Nephron progenitor cell (in vitro differentiated cells): ENCODE results near the gene PDE4C.

Source experiments
- DNase-seq: peaks from one replicate; pipeline ENCODE4 v3.0.0; 2021
- H3K27ac Mint-ChIP-seq: 2 replicates; pipeline ENCODE4 v1.8.0; 2021; ENCODE audit warnings: mild to moderate bottlenecking, moderate library complexity, mixed read lengths
- H3K27me3 Mint-ChIP-seq: 2 replicates; pipeline ENCODE4 v1.8.0; 2021; ENCODE audit warnings: mild to moderate bottlenecking, low read depth, mixed read lengths; ENCODE audit not compliant: poor library complexity
- H3K36me3 Mint-ChIP-seq: 2 replicates; pipeline ENCODE4 v1.8.0; 2021; ENCODE audit warnings: low read depth, mixed read lengths
- H3K4me1 Mint-ChIP-seq: 2 replicates; pipeline ENCODE4 v1.8.0; 2021; ENCODE audit warnings: mixed read lengths
- H3K4me3 Mint-ChIP-seq: 2 replicates; pipeline ENCODE4 v1.8.0; 2021; ENCODE audit warnings: mild to moderate bottlenecking, moderate library complexity, mixed read lengths
- H3K9me3 Mint-ChIP-seq: 2 replicates; pipeline ENCODE4 v1.8.0; 2021; ENCODE audit warnings: mild to moderate bottlenecking, moderate library complexity, mixed read lengths
- CTCF ChIP-seq: fragments of 200-600 bp; sonication (generic); IDR thresholded peaks from 2 replicates; pipeline ENCODE4 v1.5.0; 2021; ENCODE audit warnings: antibody characterized with exemption

PDE4C gene

GRCh38 chr19:18252370-18252717, 26.1 kb upstream of the PDE4C start:
- no peak for TF ChIP-seq CTCF
- no peak for DNase-seq
- Mint-ChIP-seq H3K27ac (no peak overlapping the region), H3K9me3 (no peaks in the 10 kb centered on the region), H3K4me1 (peaks cover 6% of the 10 kb centered on the region), H3K27me3 (peaks cover 69% of the 10 kb centered on the region), H3K4me3 (no peak overlapping the region), H3K36me3 (no peaks in the 10 kb centered on the region)

GRCh38 chr19:18251587-18252369, 25.5 kb upstream of the PDE4C start:
- peaks cover 6% of the 10 kb centered on the region for H3K4me1 Mint-ChIP-seq
- no peaks in the 10 kb centered on the region for H3K9me3 Mint-ChIP-seq
- H3K36me3 Mint-ChIP-seq: no peaks in the 10 kb centered on the region
- no peak overlapping the region for H3K27ac Mint-ChIP-seq
- H3K27me3 Mint-ChIP-seq: peaks cover 67% of the 10 kb centered on the region
- peak; percentile 86 for DNase-seq
- peak; percentile 85 for TF ChIP-seq CTCF
- H3K4me3 Mint-ChIP-seq: no peak overlapping the region

- Mint-ChIP-seq H3K4me1 (peaks cover 6% of the 10 kb centered on the region), H3K4me3 (no peak overlapping the region), H3K9me3 (no peaks in the 10 kb centered on the region), H3K36me3 (no peaks in the 10 kb centered on the region), H3K27me3 (peaks cover 50% of the 10 kb centered on the region), H3K27ac (no peak overlapping the region)
- TF ChIP-seq CTCF: no peak
- no peak for DNase-seq
These were observed 23.6 kb upstream of the PDE4C start for GRCh38 chr19:18249834-18250233.

GRCh38 chr19:18245297-18245696, 19.1 kb upstream of the PDE4C start:
- no peak for TF ChIP-seq CTCF
- H3K9me3 Mint-ChIP-seq: no peaks in the 10 kb centered on the region
- DNase-seq: no peak
- no peak overlapping the region for H3K27ac Mint-ChIP-seq
- H3K4me1 Mint-ChIP-seq: peaks cover 6% of the 10 kb centered on the region
- no peak overlapping the region for H3K4me3 Mint-ChIP-seq
- peaks cover 48% of the 10 kb centered on the region for H3K27me3 Mint-ChIP-seq
- H3K36me3 Mint-ChIP-seq: no peaks in the 10 kb centered on the region

- no peak for TF ChIP-seq CTCF
- no peaks in the 10 kb centered on the region for H3K9me3 Mint-ChIP-seq
- no peak overlapping the region for H3K27ac Mint-ChIP-seq
- no peaks in the 10 kb centered on the region for H3K4me1 Mint-ChIP-seq
- peaks cover 52% of the 10 kb centered on the region for H3K27me3 Mint-ChIP-seq
- DNase-seq: peak; percentile 27
- no peaks in the 10 kb centered on the region for H3K36me3 Mint-ChIP-seq
- no peak overlapping the region for H3K4me3 Mint-ChIP-seq
These were observed 13.1 kb upstream of the PDE4C start for GRCh38 chr19:18239303-18239702.

- Mint-ChIP-seq H3K27me3 (peaks cover 56% of the 10 kb centered on the region), H3K27ac (no peak overlapping the region), H3K36me3 (no peaks in the 10 kb centered on the region), H3K9me3 (peaks cover 6% of the 10 kb centered on the region), H3K4me3 (no peak overlapping the region), H3K4me1 (peaks cover 21% of the 10 kb centered on the region)
- DNase-seq: no peak
- no peak for TF ChIP-seq CTCF
These were observed 8.0 kb upstream of the PDE4C start for GRCh38 chr19:18234194-18234593.
